HEK293 (cell line): ENCODE results near the gene C12orf56.

Experiments used
- CTCF ChIA-PET: fragments of 350-600 bp; formaldehyde crosslinking; extraction: SDS; loops from one replicate; lab custom pipeline; 2021; ENCODE audit warnings: antibody characterized with exemption; lab: Yijun Ruan, JAX
- POLR2A ChIA-PET: fragments of 300-600 bp; formaldehyde crosslinking; extraction: SDS; loops from one replicate; lab custom pipeline; 2020; ENCODE audit warnings: antibody characterized with exemption, inconsistent platforms; lab: Yijun Ruan, JAX
- H3K27ac ChIP-seq: fragments of 200-500 bp; sonication (Bioruptor generic); 2 replicates; pipeline ENCODE4 v1.5.1; 2014; ENCODE audit warnings: low read depth, low read length, control low read depth, inconsistent platforms; ENCODE audit errors: extremely low read depth
- H3K36me3 ChIP-seq, 2 experiments: fragments of 200-500 bp in 1 of 2; sonication (Bioruptor generic) in 1 of 2; 1 replicate in 1 of 2; 2 replicates in 1 of 2; pipeline ENCODE4 v1.5.1; 2014 to 2017; ENCODE audit warnings: inconsistent platforms in 2 of 2, low read length in 2 of 2; ENCODE audit not compliant: control insufficient read depth in 2 of 2, insufficient read depth in 1 of 2
- H3K4me1 ChIP-seq: fragments of 200-500 bp; sonication (Bioruptor generic); 2 replicates; pipeline ENCODE4 v1.5.1; 2014; ENCODE audit warnings: mild to moderate bottlenecking, low read length, inconsistent platforms; ENCODE audit not compliant: control insufficient read depth, insufficient read depth
- H3K4me3 ChIP-seq: 2 replicates; pipeline ENCODE4 v1.5.1; 2011; ENCODE audit warnings: low read depth, mild to moderate bottlenecking, control low read depth, low read length, moderate library complexity
- H3K9me3 ChIP-seq: fragments of 200-500 bp; sonication (Bioruptor generic); 2 replicates; pipeline ENCODE4 v1.5.1; 2014; ENCODE audit warnings: low read depth, low read length, inconsistent platforms; ENCODE audit not compliant: control insufficient read depth, insufficient read depth
- BCL11B ChIP-seq: fragments of 450-650 bp; formaldehyde crosslinking; IDR thresholded peaks from 2 replicates; pipeline ENCODE4 v1.5.1; 2016; ENCODE audit warnings: low read depth, missing biosample characterization, missing genetic modification characterization
- GLI2 ChIP-seq: fragments of 450-650 bp; formaldehyde crosslinking; IDR thresholded peaks from 2 replicates; pipeline ENCODE4; 2017; ENCODE audit warnings: missing biosample characterization, missing genetic modification characterization, low read depth, borderline replicate concordance
- HOXC10 ChIP-seq: sonication (generic); formaldehyde crosslinking; IDR thresholded peaks from 2 replicates; pipeline ENCODE4 v1.8.1; 2023; ENCODE audit warnings: mild to moderate bottlenecking, missing genetic modification reagents
- SETDB1 ChIP-seq: IDR thresholded peaks from one replicate; pipeline ENCODE4 v1.6.1; 2017; ENCODE audit warnings: mild to moderate bottlenecking, low read length, moderate library complexity, mixed read lengths; ENCODE audit not compliant: insufficient read length
- ZBTB17 ChIP-seq: fragments of 450-650 bp; formaldehyde crosslinking; IDR thresholded peaks from 2 replicates; pipeline ENCODE4 v1.5.1; 2016; ENCODE audit warnings: missing biosample characterization, missing genetic modification characterization
- ZNF10 ChIP-seq: fragments of 450-650 bp; formaldehyde crosslinking; IDR thresholded peaks from 2 replicates; pipeline ENCODE4 v1.5.1; 2017; ENCODE audit warnings: missing biosample characterization, missing genetic modification characterization
- ZNF184 ChIP-seq: fragments of 450-650 bp; IDR thresholded peaks from 2 replicates; pipeline ENCODE4 v1.5.1; 2018; ENCODE audit warnings: missing biosample characterization, mild to moderate bottlenecking, missing genetic modification characterization
- ZNF221 ChIP-seq: fragments of 450-650 bp; formaldehyde crosslinking; IDR thresholded peaks from 2 replicates; pipeline ENCODE4 v1.5.1; 2017; ENCODE audit warnings: missing biosample characterization, missing genetic modification characterization, borderline replicate concordance
- ZNF239 ChIP-seq: fragments of 450-650 bp; formaldehyde crosslinking; IDR thresholded peaks from 2 replicates; pipeline ENCODE4 v1.5.1; 2016; ENCODE audit warnings: missing biosample characterization, missing genetic modification characterization
- ZNF24 ChIP-seq: fragments of 450-650 bp; formaldehyde crosslinking; IDR thresholded peaks from 2 replicates; pipeline ENCODE4 v1.5.1; 2016; ENCODE audit warnings: missing biosample characterization, missing genetic modification characterization
- ZNF514 ChIP-seq: fragments of 450-650 bp; formaldehyde crosslinking; IDR thresholded peaks from 2 replicates; pipeline ENCODE4 v1.5.1; 2016; ENCODE audit warnings: missing biosample characterization, missing genetic modification characterization
- ZNF544 ChIP-seq: fragments of 450-650 bp; formaldehyde crosslinking; IDR thresholded peaks from 2 replicates; pipeline ENCODE4 v1.5.0; 2017; ENCODE audit warnings: missing biosample characterization, missing genetic modification characterization
- ZNF555 ChIP-seq: fragments of 450-650 bp; formaldehyde crosslinking; conservative IDR thresholded peaks from 2 replicates; pipeline ENCODE4 v1.5.1; 2017; ENCODE audit warnings: missing biosample characterization, mild to moderate bottlenecking, missing genetic modification characterization, inconsistent platforms
- TF ChIP-seq, protein P1 (sequence below): fragments of 450-650 bp; formaldehyde crosslinking; IDR thresholded peaks from 2 replicates; pipeline ENCODE4 v1.5.1; 2017; ENCODE audit warnings: missing biosample characterization, missing genetic modification characterization
- TF ChIP-seq, protein P2 (sequence below): fragments of 450-650 bp; formaldehyde crosslinking; IDR thresholded peaks from 2 replicates; pipeline ENCODE4 v1.5.1; 2016; ENCODE audit warnings: missing biosample characterization, missing genetic modification characterization
- TF ChIP-seq, protein P3 (sequence below): fragments of 450-650 bp; IDR thresholded peaks from 2 replicates; pipeline ENCODE4 v1.5.1; 2018; ENCODE audit warnings: missing biosample characterization, mild to moderate bottlenecking, missing genetic modification characterization
- TF ChIP-seq, protein P4 (sequence below): fragments of 450-650 bp; formaldehyde crosslinking; IDR thresholded peaks from 2 replicates; pipeline ENCODE4 v1.5.1; 2017; ENCODE audit warnings: missing biosample characterization, missing genetic modification characterization
- TF ChIP-seq, protein P5 (sequence below): fragments of 450-650 bp; formaldehyde crosslinking; IDR thresholded peaks from 2 replicates; pipeline ENCODE4 v1.5.1; 2016; ENCODE audit warnings: missing biosample characterization, missing genetic modification characterization, borderline replicate concordance
- TF ChIP-seq, protein P6 (sequence below): fragments of 450-650 bp; formaldehyde crosslinking; IDR thresholded peaks from 2 replicates; pipeline ENCODE4 v1.5.1; 2017; ENCODE audit warnings: missing biosample characterization, missing genetic modification characterization
- TF ChIP-seq, protein P7 (sequence below): fragments of 450-650 bp; IDR thresholded peaks from 2 replicates; pipeline ENCODE4 v1.5.1; 2018; ENCODE audit warnings: missing biosample characterization, missing genetic modification characterization

C12orf56 gene

DNA sequence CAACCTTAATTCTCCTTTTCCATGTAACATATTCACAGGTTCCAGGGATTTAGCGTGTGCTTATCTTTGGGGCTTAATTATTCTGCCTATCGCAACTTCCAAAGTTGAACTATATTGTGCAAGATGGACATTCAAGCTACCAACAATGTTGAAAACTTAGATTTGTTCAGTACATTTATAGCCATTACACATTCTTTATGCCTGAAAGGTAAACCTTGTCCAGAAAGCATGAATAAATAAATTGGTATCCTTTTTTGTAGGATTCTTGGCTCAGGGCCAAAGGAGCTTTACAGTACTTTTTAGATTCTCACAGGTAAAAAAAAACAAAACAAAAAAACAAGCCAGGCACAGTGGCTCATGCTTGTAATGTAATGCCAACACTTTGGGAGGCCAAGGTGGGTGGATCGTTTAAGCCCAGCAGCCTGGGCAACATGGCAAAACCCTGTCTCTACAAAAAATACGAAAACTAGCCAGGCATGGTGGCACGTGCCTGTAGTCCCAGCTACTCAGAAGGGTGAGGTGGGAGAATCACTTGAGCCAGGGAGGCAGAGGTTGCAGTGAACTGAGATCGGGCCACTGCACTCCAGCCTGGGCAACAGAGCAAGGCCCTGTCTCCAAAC, 3.3 kb downstream of the C12orf56 start (continued):
- TF ChIP-seq ZNF10 (tag by site-specific recombination) (no peak), ZNF184 (0 out of 2 replicates have a peak, but pooled peaks have one; percentile 34), SETDB1 (no peak), ZNF239 (no peak), ZNF221 (tag by site-specific recombination) (no peak), ZNF555 (tag by site-specific recombination) (no peak), ZNF24 (tag by site-specific recombination) (no peak)
- TF ChIP-seq, protein P1, sequence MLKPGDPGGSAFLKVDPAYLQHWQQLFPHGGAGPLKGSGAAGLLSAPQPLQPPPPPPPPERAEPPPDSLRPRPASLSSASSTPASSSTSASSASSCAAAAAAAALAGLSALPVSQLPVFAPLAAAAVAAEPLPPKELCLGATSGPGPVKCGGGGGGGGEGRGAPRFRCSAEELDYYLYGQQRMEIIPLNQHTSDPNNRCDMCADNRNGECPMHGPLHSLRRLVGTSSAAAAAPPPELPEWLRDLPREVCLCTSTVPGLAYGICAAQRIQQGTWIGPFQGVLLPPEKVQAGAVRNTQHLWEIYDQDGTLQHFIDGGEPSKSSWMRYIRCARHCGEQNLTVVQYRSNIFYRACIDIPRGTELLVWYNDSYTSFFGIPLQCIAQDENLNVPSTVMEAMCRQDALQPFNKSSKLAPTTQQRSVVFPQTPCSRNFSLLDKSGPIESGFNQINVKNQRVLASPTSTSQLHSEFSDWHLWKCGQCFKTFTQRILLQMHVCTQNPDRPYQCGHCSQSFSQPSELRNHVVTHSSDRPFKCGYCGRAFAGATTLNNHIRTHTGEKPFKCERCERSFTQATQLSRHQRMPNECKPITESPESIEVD (tag by site-specific recombination) = peak; percentile 59
- TF ChIP-seq, protein P2, sequence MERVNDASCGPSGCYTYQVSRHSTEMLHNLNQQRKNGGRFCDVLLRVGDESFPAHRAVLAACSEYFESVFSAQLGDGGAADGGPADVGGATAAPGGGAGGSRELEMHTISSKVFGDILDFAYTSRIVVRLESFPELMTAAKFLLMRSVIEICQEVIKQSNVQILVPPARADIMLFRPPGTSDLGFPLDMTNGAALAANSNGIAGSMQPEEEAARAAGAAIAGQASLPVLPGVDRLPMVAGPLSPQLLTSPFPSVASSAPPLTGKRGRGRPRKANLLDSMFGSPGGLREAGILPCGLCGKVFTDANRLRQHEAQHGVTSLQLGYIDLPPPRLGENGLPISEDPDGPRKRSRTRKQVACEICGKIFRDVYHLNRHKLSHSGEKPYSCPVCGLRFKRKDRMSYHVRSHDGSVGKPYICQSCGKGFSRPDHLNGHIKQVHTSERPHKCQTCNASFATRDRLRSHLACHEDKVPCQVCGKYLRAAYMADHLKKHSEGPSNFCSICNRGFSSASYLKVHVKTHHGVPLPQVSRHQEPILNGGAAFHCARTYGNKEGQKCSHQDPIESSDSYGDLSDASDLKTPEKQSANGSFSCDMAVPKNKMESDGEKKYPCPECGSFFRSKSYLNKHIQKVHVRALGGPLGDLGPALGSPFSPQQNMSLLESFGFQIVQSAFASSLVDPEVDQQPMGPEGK = no peak
- TF ChIP-seq, protein P3, sequence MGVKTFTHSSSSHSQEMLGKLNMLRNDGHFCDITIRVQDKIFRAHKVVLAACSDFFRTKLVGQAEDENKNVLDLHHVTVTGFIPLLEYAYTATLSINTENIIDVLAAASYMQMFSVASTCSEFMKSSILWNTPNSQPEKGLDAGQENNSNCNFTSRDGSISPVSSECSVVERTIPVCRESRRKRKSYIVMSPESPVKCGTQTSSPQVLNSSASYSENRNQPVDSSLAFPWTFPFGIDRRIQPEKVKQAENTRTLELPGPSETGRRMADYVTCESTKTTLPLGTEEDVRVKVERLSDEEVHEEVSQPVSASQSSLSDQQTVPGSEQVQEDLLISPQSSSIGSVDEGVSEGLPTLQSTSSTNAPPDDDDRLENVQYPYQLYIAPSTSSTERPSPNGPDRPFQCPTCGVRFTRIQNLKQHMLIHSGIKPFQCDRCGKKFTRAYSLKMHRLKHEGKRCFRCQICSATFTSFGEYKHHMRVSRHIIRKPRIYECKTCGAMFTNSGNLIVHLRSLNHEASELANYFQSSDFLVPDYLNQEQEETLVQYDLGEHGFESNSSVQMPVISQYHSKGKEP (tag by site-specific recombination) = 0 out of 2 replicates have a peak, but pooled peaks have one; percentile 32
- TF ChIP-seq, protein P4, sequence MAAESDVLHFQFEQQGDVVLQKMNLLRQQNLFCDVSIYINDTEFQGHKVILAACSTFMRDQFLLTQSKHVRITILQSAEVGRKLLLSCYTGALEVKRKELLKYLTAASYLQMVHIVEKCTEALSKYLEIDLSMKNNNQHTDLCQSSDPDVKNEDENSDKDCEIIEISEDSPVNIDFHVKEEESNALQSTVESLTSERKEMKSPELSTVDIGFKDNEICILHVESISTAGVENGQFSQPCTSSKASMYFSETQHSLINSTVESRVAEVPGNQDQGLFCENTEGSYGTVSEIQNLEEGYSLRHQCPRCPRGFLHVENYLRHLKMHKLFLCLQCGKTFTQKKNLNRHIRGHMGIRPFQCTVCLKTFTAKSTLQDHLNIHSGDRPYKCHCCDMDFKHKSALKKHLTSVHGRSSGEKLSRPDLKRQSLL (tag by site-specific recombination) = no peak

DNA sequence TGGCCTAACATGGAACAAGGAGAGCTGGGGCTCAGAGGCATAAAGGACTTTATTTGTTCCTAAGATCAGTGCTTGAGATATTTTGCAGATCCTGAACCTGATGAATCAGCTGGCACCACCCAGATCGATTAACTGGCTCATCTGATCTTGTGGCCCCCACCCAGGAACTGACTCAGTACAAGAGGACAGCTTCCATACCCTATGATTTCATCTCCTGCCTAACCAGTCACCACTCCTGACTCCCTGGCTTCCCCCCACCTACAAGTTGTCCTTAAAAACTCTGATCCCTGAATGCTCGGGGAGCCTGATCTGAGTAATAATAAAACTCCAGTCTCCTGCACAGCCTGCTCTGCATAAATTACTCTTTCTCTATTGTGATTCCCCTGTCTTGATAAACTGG, 5.1 kb downstream of the C12orf56 start:
- CTCF ChIA-PET = interaction anchor here (0.7 kb wide), 1 partner anchor 12 kb away, joined by 3 read pairs; no protein-coding TSS in a partner anchor
- Histone ChIP-seq H3K27ac (no peak overlapping the region), H3K36me3 (no peaks in the 10 kb centered on the region), H3K4me3 (no peak overlapping the region), H3K4me1 (0 out of 2 replicates have a peak, but pooled peaks cover 2% of the 10 kb centered on the region), H3K9me3 (no peaks in the 10 kb centered on the region)
- POLR2A ChIA-PET = no interaction called here
- TF ChIP-seq ZBTB17 (tag by site-specific recombination) (peak; percentile 26; the same call in 1 of the 2 replicates), GLI2 (no peak)

DNA sequence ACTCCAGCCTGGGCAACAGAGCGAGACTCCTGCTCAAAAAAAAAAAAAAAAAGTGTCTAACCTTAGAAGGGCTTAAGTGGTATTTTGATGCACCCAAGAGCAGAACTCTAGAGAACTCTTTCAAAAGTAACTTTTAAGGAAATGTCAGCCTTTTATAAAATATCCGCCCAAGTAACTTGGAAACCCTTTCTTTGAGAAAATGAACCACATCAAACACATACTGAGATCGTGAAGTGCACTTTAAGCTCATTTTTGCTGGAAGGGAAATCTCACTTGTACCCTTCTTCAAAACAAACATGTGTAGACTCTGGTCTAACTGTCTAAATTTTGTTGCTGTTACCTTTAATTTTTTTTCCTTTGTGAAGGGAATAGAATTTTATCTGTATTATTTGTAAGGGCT, 5.5 kb downstream of the C12orf56 start:
- POLR2A ChIA-PET = no interaction called here
- CTCF ChIA-PET = interaction anchor here (0.7 kb wide), 1 partner anchor 12 kb away, joined by 3 read pairs; no protein-coding TSS in a partner anchor
- no peaks in the 10 kb centered on the region for H3K36me3 ChIP-seq
- H3K4me1 ChIP-seq = 0 out of 2 replicates have a peak, but pooled peaks cover 2% of the 10 kb centered on the region
- H3K4me3 ChIP-seq = no peak overlapping the region
- no peak overlapping the region for H3K27ac ChIP-seq
- no peaks in the 10 kb centered on the region for H3K9me3 ChIP-seq
- TF ChIP-seq, protein P5, sequence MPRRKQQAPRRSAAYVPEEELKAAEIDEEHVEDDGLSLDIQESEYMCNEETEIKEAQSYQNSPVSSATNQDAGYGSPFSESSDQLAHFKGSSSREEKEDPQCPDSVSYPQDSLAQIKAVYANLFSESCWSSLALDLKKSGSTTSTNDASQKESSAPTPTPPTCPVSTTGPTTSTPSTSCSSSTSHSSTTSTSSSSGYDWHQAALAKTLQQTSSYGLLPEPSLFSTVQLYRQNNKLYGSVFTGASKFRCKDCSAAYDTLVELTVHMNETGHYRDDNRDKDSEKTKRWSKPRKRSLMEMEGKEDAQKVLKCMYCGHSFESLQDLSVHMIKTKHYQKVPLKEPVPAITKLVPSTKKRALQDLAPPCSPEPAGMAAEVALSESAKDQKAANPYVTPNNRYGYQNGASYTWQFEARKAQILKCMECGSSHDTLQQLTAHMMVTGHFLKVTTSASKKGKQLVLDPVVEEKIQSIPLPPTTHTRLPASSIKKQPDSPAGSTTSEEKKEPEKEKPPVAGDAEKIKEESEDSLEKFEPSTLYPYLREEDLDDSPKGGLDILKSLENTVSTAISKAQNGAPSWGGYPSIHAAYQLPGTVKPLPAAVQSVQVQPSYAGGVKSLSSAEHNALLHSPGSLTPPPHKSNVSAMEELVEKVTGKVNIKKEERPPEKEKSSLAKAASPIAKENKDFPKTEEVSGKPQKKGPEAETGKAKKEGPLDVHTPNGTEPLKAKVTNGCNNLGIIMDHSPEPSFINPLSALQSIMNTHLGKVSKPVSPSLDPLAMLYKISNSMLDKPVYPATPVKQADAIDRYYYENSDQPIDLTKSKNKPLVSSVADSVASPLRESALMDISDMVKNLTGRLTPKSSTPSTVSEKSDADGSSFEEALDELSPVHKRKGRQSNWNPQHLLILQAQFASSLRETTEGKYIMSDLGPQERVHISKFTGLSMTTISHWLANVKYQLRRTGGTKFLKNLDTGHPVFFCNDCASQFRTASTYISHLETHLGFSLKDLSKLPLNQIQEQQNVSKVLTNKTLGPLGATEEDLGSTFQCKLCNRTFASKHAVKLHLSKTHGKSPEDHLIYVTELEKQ (tag by site-specific recombination) = no peak
- TF ChIP-seq, protein P6, sequence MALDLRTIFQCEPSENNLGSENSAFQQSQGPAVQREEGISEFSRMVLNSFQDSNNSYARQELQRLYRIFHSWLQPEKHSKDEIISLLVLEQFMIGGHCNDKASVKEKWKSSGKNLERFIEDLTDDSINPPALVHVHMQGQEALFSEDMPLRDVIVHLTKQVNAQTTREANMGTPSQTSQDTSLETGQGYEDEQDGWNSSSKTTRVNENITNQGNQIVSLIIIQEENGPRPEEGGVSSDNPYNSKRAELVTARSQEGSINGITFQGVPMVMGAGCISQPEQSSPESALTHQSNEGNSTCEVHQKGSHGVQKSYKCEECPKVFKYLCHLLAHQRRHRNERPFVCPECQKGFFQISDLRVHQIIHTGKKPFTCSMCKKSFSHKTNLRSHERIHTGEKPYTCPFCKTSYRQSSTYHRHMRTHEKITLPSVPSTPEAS (tag by site-specific recombination) = no peak
- TF ChIP-seq BCL11B (tag by site-specific recombination) (no peak), HOXC10 (CRISPR knock-in tag) (no peak), ZNF544 (tag by site-specific recombination) (no peak), ZNF514 (tag by site-specific recombination) (no peak)
- TF ChIP-seq, protein P7, sequence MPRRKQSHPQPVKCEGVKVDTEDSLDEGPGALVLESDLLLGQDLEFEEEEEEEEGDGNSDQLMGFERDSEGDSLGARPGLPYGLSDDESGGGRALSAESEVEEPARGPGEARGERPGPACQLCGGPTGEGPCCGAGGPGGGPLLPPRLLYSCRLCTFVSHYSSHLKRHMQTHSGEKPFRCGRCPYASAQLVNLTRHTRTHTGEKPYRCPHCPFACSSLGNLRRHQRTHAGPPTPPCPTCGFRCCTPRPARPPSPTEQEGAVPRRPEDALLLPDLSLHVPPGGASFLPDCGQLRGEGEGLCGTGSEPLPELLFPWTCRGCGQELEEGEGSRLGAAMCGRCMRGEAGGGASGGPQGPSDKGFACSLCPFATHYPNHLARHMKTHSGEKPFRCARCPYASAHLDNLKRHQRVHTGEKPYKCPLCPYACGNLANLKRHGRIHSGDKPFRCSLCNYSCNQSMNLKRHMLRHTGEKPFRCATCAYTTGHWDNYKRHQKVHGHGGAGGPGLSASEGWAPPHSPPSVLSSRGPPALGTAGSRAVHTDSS (tag by site-specific recombination) = no peak
